ENCODE results near the gene PAX9. TPM values are rescaled to one million over a fixed set of nuclear protein-coding genes. Genes with fewer than 3 reads are reported as not detected.
"Not testable (repeated sequence)": the region's sequence is repeated elsewhere in the genome, so short reads cannot be mapped to it uniquely, and the experiment has no call there.

PAX9 gene
- total RNA-seq, 1 donor from 2014 or later: 0.17 TPM

- Mint-ChIP-seq H3K36me3 (ENCODE audit: low read depth) (peaks cover 1% of the 10 kb centered on the region), H3K4me1 (ENCODE audit: low read depth) (no peaks in the 10 kb centered on the region), H3K27ac (ENCODE audit: unreplicated experiment) (no peak overlapping the region), H3K9me3 (ENCODE audit: low read depth) (peaks cover 10% of the 10 kb centered on the region), H3K27me3 (ENCODE audit: low read depth) (peaks cover 2% of the 10 kb centered on the region), H3K4me3 (ENCODE audit: unreplicated experiment) (no peak overlapping the region)
- DNase-seq (ENCODE audit: low spot score): no peak
- TF ChIP-seq CTCF (IDR thresholded peaks at IDR 0.05): no peak
These were observed 28.8 kb downstream of the PAX9 start for GRCh38 chr14:36690311-36691040.

DNA sequence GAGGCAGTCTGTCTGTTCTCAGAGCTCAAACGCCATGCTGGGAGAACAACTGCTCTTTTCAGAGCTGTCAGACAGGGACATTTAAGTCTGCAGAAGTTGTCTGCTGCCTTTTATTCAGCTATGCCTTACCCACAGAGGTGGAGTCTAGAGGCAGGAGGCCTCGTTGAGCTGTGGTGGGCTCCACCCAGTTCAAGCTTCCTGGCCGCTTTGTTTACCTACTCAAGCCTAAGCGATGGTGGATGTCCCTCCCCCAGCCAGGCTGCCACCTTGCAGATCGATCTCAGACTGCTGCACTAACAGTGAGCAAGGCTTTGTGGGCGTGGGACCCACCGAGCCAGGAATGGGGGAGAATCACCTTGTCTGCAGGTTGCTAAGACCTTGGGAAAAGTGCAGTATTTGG, 37.8 kb downstream of the PAX9 start:
- H3K36me3 Mint-ChIP-seq (ENCODE audit: low read depth); H3K4me3 Mint-ChIP-seq (ENCODE audit: unreplicated experiment); H3K4me1 Mint-ChIP-seq (ENCODE audit: low read depth); H3K27me3 Mint-ChIP-seq (ENCODE audit: low read depth); DNase-seq (ENCODE audit: low spot score); H3K27ac Mint-ChIP-seq (ENCODE audit: unreplicated experiment): not testable (repeated sequence)
- peaks cover 32% of the 10 kb centered on the region for H3K9me3 Mint-ChIP-seq (ENCODE audit: low read depth)

GRCh38 chr14:36700651-36701050, 39.0 kb downstream of the PAX9 start:
- peaks cover 3% of the 10 kb centered on the region for H3K27me3 Mint-ChIP-seq (ENCODE audit: low read depth)
- no peak for TF ChIP-seq CTCF (IDR thresholded peaks at IDR 0.05)
- no peak overlapping the region for H3K4me3 Mint-ChIP-seq (ENCODE audit: unreplicated experiment)

DNA sequence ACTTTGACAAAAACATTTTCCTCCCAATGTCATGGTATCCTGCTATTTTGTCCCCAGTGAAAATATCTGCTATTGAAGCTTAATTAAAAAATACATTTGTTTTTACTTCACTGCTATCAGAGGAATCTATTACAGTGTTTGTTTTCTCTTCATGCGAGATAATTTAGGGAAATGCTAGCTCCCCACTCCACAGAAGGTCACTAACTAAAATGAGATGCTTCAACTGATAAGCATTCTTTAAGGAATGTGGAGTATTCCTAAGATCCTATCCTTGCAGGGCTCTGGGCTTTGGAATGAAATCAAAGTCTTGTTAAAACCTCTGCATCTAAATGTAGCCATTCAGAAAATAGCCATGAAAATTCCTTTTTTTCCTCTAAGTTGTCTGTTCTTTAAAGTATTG, 39.5 kb downstream of the PAX9 start:
- DNase-seq (ENCODE audit: low spot score): no peak
- no peak for TF ChIP-seq CTCF (IDR thresholded peaks at IDR 0.05)
- Mint-ChIP-seq H3K27me3 (ENCODE audit: low read depth) (peaks cover 3% of the 10 kb centered on the region), H3K36me3 (ENCODE audit: low read depth) (no peaks in the 10 kb centered on the region), H3K4me3 (ENCODE audit: unreplicated experiment) (no peak overlapping the region), H3K4me1 (ENCODE audit: low read depth) (no peaks in the 10 kb centered on the region), H3K9me3 (ENCODE audit: low read depth) (peaks cover 18% of the 10 kb centered on the region), H3K27ac (ENCODE audit: unreplicated experiment) (no peak overlapping the region)

More at GRCh38 chr14:36700651-36701050, 39.0 kb downstream of the PAX9 start:
- no peaks in the 10 kb centered on the region for H3K4me1 Mint-ChIP-seq (ENCODE audit: low read depth)
- no peak for DNase-seq (ENCODE audit: low spot score)
- H3K36me3 Mint-ChIP-seq (ENCODE audit: low read depth): no peaks in the 10 kb centered on the region
- H3K27ac Mint-ChIP-seq (ENCODE audit: unreplicated experiment): no peak overlapping the region
- peaks cover 22% of the 10 kb centered on the region for H3K9me3 Mint-ChIP-seq (ENCODE audit: low read depth)

DNA sequence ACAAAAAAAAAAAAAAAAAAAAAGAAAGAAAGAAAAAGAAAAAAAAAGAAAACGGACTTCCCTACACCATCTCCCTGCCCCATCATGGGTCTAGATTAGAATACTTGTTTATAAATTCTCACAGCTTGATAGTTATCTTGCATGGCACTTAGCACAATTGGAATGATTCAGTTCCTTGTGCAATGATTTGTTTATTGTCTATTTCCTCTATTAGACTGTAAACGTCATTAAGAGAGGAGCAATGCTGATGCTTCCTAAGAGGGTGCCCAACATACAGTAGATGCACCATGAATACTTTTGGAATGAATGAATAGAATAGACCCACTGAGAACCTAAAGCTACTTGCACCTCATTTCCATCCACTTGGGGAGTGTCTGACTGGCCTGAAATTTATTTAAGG, 40.8 kb downstream of the PAX9 start:
- no peaks in the 10 kb centered on the region for H3K4me1 Mint-ChIP-seq (ENCODE audit: low read depth)

More for the DNA sequence above, 40.8 kb downstream of the PAX9 start:
- Mint-ChIP-seq H3K4me3 (ENCODE audit: unreplicated experiment) (no peak overlapping the region), H3K36me3 (ENCODE audit: low read depth) (no peaks in the 10 kb centered on the region), H3K27me3 (ENCODE audit: low read depth) (peaks cover 3% of the 10 kb centered on the region), H3K27ac (ENCODE audit: unreplicated experiment) (no peak overlapping the region), H3K9me3 (ENCODE audit: low read depth) (peaks cover 10% of the 10 kb centered on the region)
- TF ChIP-seq CTCF (IDR thresholded peaks at IDR 0.05): no peak
- DNase-seq (ENCODE audit: low spot score): no peak
